Esophagus squamous epithelium (tissue), 5 donors: Measurements from ENCODE around the gene RAD23A. TPM values are rescaled to one million over a fixed set of nuclear protein-coding genes. Genes with fewer than 3 reads are reported as not detected.

Source experiments
- DNase-seq: peaks from one replicate; lab custom pipeline; 2025; lab: John Stamatoyannopoulos, UW
- H3K27ac ChIP-seq, 4 donors: fragments of 200-600 bp; sonication (generic); one replicate each; pipeline ENCODE4 v1.5.1; 2016 to 2019; ENCODE audit warnings: mild to moderate bottlenecking in 1 of 4
- H3K27me3 ChIP-seq, 4 donors: fragments of 200-600 bp; sonication (generic); 1 replicate in 3 of 4; 2 replicates in 1 of 4; pipeline versions ENCODE4 v1.5.1 to v1.6.0; 2017 to 2021; ENCODE audit warnings: antibody characterized with exemption in 1 of 4
- H3K36me3 ChIP-seq, 3 donors: fragments of 200-600 bp; sonication (generic); one replicate each; pipeline ENCODE4 v1.5.1; 2016 to 2019
- H3K4me1 ChIP-seq, 3 donors: fragments of 200-600 bp; sonication (generic); one replicate each; pipeline ENCODE4 v1.5.1; 2017 to 2019
- H3K4me3 ChIP-seq, 4 donors: fragments of 200-600 bp; sonication (generic); 1 replicate in 3 of 4; 2 replicates in 1 of 4; pipeline ENCODE4 v1.5.1; 2016 to 2019; ENCODE audit warnings: mild to moderate bottlenecking in 2 of 4, moderate library complexity in 1 of 4
- H3K9me3 ChIP-seq, 3 donors: fragments of 200-600 bp; sonication (generic); one replicate each; pipeline ENCODE4 v1.5.1; 2016 to 2019
- CTCF ChIP-seq, 6 experiments: fragments of 450-650 bp in 4 of 6; fragments of 200-600 bp in 2 of 6; sonication (generic) in 2 of 6; IDR thresholded peaks; one replicate each; pipeline ENCODE4 v1.5.1; 2016 to 2019; ENCODE audit warnings: antibody characterized with exemption in 6 of 6, mild to moderate bottlenecking in 4 of 6, moderate library complexity in 4 of 6
- POLR2A ChIP-seq, 4 donors: fragments of 450-650 bp; IDR thresholded peaks; one replicate each; pipeline ENCODE4 v1.6.1; 2017; ENCODE audit warnings: antibody characterized with exemption in 4 of 4, mild to moderate bottlenecking in 4 of 4, moderate library complexity in 3 of 4
- WGBS, 2 donors: methylation state at CpG; one replicate each; pipeline ENCODE4 v1.1.5; 2018; 5-methylcytosine and 5-hydroxymethylcytosine counted together
- intact Hi-C: fragments of 100-400 bp; cut with DNase I; formaldehyde crosslinking; loops from one replicate; pipeline ENCODE4 v1.15.0; 2022
- total RNA-seq, 4 donors: library from RNA; depleted of rRNA; stranded (reverse); fragments of >200 nt; gene quantifications; one replicate each; pipeline ENCODE4 v1.1.0, GENCODE V29; 2016
- donor health status: DM: yes; HTN: yes; CAD: no.

The RAD23A gene
- total RNA-seq, 4 donors from 2014 or later = 67.7 to 87.4 (median 82.4) TPM

- intact Hi-C loops = no loop called here
These were observed 7.5 kb upstream of the RAD23A start, which contains the start of gene CALR for GRCh38 chr19:12937927-12938778. Gene CALR, plus strand, starts transcription at chr19:12938609. Its CDS starts 71 bp downstream, at chr19:12938680.

GRCh38 chr19:12938779-12939601, 6.7 kb upstream of the RAD23A start:
- Histone ChIP-seq H3K9me3 (no peaks in the 10 kb centered on the region), H3K36me3 (peaks cover 23 to 46% (median 30%) of the 10 kb centered on the region in 3 donors), H3K4me1 (peaks cover 28 to 64% (median 30%) of the 10 kb centered on the region in 3 donors), H3K4me3 (peak overlapping the region; percentile 95 to 99 (median 98)), H3K27ac (peak overlapping the region; percentile 95 to 98 (median 97)), H3K27me3 (no peaks in the 10 kb centered on the region)
- TF ChIP-seq CTCF (IDR thresholded peaks at IDR 0.05) (peak in 4 of 6 experiments; percentile 13 to 34 (median 23)), POLR2A (IDR thresholded peaks at IDR 0.05) (no peak)
- intact Hi-C loops = no loop called here
- no peak for DNase-seq
- 0 to 1% methylated on average over 24 to 25 of the region's 54 CpGs for WGBS, 2 donors

More at GRCh38 chr19:12937927-12938778, 7.5 kb upstream of the RAD23A start, which contains the start of gene CALR:
- H3K4me1 ChIP-seq = peaks cover 24 to 59% (median 28%) of the 10 kb centered on the region in 3 donors
- peak; percentile 97 for DNase-seq
- H3K9me3 ChIP-seq = no peaks in the 10 kb centered on the region
- TF ChIP-seq POLR2A (IDR thresholded peaks at IDR 0.05) = peak; percentile 41 to 100 (median 99)
- peak in 1 of 6 experiments; percentile 15 for TF ChIP-seq CTCF (IDR thresholded peaks at IDR 0.05)
- peak within 1 kb of the TSS; percentile 95 to 98 (median 97) for H3K27ac ChIP-seq
- peaks cover 15 to 38% (median 23%) of the 10 kb centered on the region in 3 donors for H3K36me3 ChIP-seq
- WGBS, 2 donors = 1% methylated on average over 26 to 32 of the region's 63 CpGs
- H3K4me3 ChIP-seq = peak within 1 kb of the TSS; percentile 95 to 99 (median 98)
- H3K27me3 ChIP-seq = no peaks in the 10 kb centered on the region

- Histone ChIP-seq H3K27me3 (no peaks in the 10 kb centered on the region), H3K4me1 (peaks cover 33 to 70% (median 36%) of the 10 kb centered on the region in 3 donors), H3K9me3 (no peaks in the 10 kb centered on the region), H3K4me3 (peak overlapping the region in 3 of 4 donors; percentile 97 to 99 (median 98)), H3K36me3 (peaks cover 23 to 56% (median 35%) of the 10 kb centered on the region in 3 donors), H3K27ac (peak overlapping the region; percentile 25 to 98 (median 97))
- intact Hi-C loops = no loop called here
- WGBS, 2 donors = 33 to 39% methylated on average over 4 to 6 of the region's 10 CpGs
- TF ChIP-seq POLR2A (IDR thresholded peaks at IDR 0.05) = no peak
- TF ChIP-seq CTCF (IDR thresholded peaks at IDR 0.05) = no peak
- DNase-seq = no peak
These were observed 5.7 kb upstream of the RAD23A start for GRCh38 chr19:12939975-12940423.

- no peak for DNase-seq
- Histone ChIP-seq H3K9me3 (no peaks in the 10 kb centered on the region), H3K27ac (peak overlapping the region in 2 of 4 donors; percentile 98), H3K27me3 (no peaks in the 10 kb centered on the region), H3K4me3 (peak overlapping the region in 1 of 4 donors; percentile 97), H3K4me1 (peaks cover 35 to 75% (median 39%) of the 10 kb centered on the region in 3 donors), H3K36me3 (peaks cover 23 to 58% (median 35%) of the 10 kb centered on the region in 3 donors)
- 44 to 59% methylated on average over 2 of the region's 2 CpGs for WGBS, 2 donors
- intact Hi-C loops = no loop called here
- TF ChIP-seq POLR2A (IDR thresholded peaks at IDR 0.05) (no peak), CTCF (IDR thresholded peaks at IDR 0.05) (no peak)
These were observed 4.8 kb upstream of the RAD23A start for GRCh38 chr19:12940897-12941296.
